GM19452 (cell line): Measurements from ENCODE around the gene MRO.
"Not testable (repeated sequence)": the region's sequence is repeated elsewhere in the genome, so short reads cannot be mapped to it uniquely, and the experiment has no call there.

ENCODE experiments used
- ATAC-seq: cut with Tn5 transposase; IDR thresholded peaks from one replicate; pipeline ENCODE4 v1.9.1; 2021; ENCODE audit not compliant: unreplicated experiment

Gene MRO

GRCh38 chr18:50819728-50820378 is at the start of gene MRO:
Gene MRO (minus strand): TSS chr18:50820016. CDS start chr18:50809400, 10,616 bp downstream.
- ATAC-seq, result peak; percentile 90

DNA sequence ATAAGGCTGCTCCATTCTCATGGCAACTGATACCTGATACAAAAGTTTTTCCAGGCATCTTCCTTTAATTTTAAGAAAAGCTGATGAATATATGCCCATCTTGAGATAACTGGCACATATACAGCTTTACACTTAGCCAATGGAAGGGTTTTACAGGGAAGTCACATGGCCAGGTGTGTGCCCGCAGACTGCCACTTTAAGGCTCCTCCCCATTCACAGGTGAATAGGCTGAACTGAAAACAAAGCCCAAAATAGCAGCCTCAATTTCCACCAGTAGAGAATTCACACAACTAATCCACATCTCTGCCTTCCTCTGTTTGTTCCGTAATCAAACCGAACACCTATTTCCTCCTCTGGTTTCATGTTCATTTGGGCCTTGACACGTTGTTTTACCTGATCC is 49.3 kb upstream of the MRO start:
- ATAC-seq, result no peak

DNA sequence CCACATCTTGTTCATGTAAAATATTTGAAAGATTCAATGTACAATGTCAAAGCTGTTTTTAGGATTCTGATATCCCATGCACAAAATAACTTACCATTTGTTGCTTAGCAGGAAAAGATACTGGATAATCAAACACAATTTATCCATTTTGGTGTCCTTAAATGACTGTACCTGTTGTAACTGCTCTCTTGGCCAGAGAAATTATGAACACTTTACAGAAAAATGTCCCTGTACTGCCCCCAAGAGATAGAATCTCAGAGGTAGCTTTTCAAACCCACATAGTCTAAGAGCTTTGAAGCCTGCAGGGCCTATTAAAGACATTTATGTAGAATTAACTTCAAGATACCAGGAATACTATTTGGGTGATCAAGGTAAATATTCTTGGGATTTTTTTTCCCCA is 46.9 kb upstream of the MRO start:
- ATAC-seq, result no peak

DNA sequence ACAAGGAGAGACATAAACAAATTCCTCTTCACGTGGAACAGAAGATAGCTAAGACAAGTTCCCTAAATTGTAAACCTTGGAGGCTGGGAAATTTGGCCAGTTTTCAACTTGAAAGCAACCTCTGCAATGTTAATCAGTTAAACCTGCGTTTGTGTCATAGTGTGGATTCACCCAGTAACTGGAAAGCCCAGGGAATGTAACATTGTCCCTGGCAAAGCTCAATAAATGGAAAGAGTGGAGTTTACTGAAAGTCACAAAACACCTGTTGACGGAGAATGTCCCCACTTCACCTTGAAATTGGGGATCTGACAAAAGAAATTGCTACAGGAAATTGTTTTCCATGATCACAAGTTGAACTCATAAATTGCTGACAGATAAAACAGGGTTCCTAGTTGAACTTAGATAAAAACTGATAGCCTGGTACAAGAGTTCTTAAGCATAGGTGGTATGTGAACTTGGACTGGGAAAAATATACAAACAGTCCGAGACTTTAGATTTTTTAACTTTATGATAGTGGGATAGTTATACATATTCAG is 44.1 kb upstream of the MRO start:
- ATAC-seq, result no peak

- ATAC-seq, result no peak
Measured at GRCh38 chr18:50862401-50862800, 42.6 kb upstream of the MRO start.

DNA sequence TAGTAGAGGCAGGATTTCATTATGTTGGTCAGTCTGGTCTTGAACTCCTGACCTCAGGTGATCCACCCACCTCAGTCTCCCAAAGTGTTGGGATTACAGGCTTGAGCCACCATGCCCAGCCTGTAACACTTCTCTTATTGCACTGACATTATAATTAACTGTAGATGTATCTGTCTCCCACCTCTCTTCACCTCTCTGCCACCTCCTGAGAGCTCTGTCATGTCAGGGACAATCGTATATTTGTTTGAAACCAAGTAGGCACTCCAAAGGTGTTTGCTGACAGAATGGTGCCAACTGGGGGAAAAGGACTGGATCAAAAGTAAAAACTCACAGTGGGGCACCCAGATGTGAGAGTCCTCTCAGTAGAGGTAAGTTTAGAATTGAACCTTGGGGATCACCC is 41.8 kb upstream of the MRO start:
- ATAC-seq, result no peak

GRCh38 chr18:50859793-50860555 is 40.2 kb upstream of the MRO start:
- no peak for ATAC-seq

- no peak for ATAC-seq
Measured at GRCh38 chr18:50857694-50858093, 37.9 kb upstream of the MRO start.

GRCh38 chr18:50857166-50857565 is 37.4 kb upstream of the MRO start:
- ATAC-seq, result not testable (repeated sequence)

DNA sequence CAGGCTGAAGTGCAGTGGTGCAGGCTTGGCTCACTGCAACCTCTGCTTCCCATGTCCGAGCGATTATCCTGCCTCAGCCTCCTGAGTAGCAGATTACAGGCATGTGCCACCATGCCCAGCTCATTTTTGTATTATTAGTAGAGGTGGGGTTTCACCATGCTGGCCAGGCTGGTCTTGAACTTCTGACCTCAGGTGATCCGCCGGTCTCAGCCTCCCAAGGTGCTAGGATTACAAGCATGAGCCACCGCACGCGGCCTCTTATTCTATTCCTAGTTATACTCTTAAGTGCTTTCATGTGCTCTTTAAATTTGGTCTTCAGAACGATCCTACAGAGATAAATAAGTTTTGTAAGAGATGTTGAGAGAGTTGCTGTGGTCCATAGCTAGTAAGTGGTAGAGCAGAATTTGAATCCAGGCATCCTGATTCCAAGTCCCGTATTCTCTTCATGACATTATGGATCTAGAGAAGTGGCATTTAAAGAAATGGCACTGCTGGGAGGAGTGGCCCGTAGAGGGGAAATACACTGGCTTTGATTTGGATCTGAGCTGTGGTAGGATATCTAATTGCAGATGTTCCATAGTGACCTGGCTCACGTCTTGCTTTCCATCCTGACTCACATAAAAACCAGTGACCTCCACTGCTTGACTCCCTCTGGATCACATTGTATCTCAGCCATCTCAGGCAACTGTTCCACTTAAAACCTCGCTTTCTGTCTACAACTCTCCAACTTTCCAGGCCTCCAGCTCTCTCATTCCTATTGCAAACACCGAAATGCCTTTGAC is 36.4 kb upstream of the MRO start:
- no peak for ATAC-seq

DNA sequence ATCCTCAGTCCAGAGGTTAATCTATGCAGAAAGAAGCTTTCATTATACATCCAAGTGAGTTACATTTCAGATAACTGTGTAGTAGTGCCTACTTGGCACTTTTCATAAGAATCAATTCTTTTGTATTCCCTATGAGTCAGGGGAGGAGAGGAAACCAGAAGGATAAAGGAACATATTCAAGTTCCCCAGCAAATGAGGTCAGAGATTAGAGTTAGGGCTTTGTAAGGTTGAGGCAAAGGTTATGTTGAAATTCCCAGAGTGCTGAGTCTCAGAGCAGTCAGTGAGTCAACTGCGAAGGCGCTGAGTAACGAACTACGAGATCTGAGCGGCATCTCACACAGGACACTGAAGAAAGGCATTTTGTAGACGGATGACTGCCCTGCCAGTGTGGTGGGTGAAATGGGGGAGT is 34.1 kb upstream of the MRO start:
- ATAC-seq, result no peak

DNA sequence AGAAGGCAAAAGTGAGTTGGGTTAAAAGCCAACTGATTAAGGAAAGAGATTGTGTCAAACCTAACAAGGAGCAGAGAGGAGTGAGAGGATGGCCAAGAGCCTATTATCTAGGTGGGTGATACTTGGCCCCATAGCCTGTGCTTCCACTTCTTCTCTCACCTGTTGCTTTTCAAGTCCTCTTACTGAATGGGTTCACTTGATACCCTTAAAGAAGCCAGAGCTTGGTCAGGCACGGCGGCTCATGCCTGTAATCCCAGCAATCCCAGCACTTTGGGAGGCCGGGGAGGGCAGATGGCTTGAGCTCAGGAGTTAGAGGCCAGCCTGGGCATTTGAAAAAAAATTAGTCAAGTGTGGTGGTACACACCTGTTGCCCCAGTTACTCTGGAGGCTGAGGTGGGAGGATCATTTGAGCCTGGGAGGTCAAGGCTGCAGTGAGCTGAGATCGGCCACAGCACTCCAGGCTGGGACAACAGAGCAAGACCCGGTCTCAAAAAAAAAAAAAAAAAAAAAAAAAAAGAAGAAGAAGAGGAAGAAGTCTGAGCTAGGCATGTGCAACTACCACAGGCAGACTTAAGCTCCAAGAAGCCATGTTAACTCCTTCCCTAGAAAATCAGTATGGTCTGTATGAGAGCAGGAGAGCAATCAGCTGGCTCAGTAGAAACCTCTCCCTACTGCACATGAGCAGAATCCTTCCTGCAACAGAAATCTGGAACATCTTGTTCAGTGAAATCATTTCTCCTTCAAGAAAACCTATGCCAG is 30.7 kb upstream of the MRO start:
- ATAC-seq, result no peak

GRCh38 chr18:50849419-50849821 is 29.6 kb upstream of the MRO start:
- no peak for ATAC-seq

DNA sequence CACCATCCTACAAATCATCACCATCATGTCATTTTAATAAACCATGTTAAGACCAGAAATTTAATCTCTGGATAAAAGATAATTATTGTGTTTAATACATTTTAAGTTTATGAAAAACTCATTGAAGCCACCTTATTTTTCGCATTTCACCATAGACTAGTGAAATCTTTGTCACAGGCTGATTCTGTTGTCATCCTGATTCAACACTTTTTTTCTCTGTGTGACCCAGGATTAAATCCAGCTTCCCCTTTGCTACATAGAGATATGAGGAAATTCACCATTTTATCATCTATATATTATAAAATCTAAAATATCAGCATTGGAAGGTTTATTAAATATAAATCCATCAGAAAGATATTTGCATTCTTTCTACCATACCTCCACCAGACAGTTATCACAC is 29.2 kb upstream of the MRO start:
- ATAC-seq, result no peak

GRCh38 chr18:50848061-50848551 is 28.3 kb upstream of the MRO start:
- ATAC-seq, result no peak

- no peak for ATAC-seq
Measured at GRCh38 chr18:50847192-50847591, 27.4 kb upstream of the MRO start.

DNA sequence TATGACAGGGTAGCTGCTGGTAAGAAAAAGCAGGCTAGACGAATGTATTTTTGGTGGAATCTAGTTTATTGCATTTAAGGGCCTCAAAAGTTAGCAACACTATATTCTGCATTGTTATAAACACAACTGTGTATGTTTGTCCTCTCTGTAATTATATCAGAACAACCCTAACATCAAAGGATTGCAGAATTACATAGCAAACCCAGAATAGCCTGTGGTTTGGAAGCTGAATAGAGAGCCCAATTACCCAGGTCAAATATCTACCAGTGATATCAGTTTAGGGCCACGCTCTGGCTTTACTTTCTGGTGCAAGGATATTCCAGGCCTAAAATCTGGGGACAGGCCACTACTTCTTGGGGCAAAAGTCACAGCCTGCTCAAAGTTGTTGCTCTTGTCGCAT is 25.1 kb upstream of the MRO start:
- ATAC-seq, result no peak

DNA sequence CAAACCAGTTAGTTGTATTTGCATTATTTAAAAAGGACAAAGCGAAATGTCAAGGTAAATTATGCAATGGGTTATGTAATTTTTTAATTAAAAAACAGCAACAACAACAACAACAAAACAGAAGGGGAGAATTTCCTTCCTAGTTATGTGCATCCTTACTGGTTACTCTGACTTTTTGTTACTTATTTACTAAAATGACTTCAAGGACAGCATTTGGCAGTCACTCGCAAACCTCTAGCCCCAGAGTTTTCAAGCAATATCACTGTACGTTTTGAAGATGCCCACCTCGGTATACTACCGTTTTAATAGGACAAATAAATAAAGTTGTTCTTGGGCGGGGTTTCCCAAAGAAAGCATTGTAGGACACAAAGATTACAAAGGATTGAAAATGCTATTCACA is 24.7 kb upstream of the MRO start:
- no peak for ATAC-seq

DNA sequence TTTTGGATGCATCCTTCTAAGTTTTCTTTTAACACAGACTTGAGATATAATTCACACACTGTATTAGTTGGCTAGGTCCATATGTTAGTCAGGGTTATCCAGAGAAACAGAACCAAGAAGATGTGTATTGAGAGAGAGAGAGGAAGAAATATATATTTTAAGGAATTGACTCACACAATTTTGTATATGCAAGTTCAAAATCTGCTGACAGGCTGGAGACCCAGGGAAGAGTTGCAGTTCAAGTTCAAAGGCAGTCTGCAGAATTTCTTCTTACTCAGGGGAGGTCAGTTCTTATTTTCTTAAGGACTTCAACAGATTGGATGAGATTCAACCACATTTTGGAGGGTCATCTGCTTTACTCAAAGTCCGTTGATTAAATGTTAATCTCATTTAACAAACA is 23.0 kb upstream of the MRO start:
- no peak for ATAC-seq

- ATAC-seq, result no peak
Measured at GRCh38 chr18:50839996-50840395, 20.2 kb upstream of the MRO start.

GRCh38 chr18:50839341-50839740 is 19.5 kb upstream of the MRO start:
- no peak for ATAC-seq
